HepG2 (cell line): ENCODE data around the gene CACNA1G. TPM values are rescaled to one million over a fixed set of nuclear protein-coding genes. Genes with fewer than 3 reads are reported as not detected.

Experiments
- ADNP ChIP-seq: sonication (generic); formaldehyde crosslinking; IDR thresholded peaks from 2 replicates; pipeline ENCODE4 v1.4.0; 2020; ENCODE audit warnings: missing genetic modification reagents
- AKNA ChIP-seq: sonication (generic); formaldehyde crosslinking; IDR thresholded peaks from 2 replicates; pipeline ENCODE4 v1.4.0; 2020; ENCODE audit warnings: missing genetic modification reagents, borderline replicate concordance
- CREB3 ChIP-seq: sonication (generic); formaldehyde crosslinking; IDR thresholded peaks from 2 replicates; pipeline ENCODE4 v1.5.0; 2020; ENCODE audit warnings: missing genetic modification reagents
- DPF2 ChIP-seq: sonication (generic); formaldehyde crosslinking; IDR thresholded peaks from 2 replicates; pipeline ENCODE4 v1.4.0; 2020; ENCODE audit warnings: mild to moderate bottlenecking, low read depth, missing genetic modification reagents, borderline replicate concordance
- E2F2 ChIP-seq: sonication (generic); formaldehyde crosslinking; IDR thresholded peaks from 2 replicates; pipeline ENCODE4 v1.4.0; 2020; ENCODE audit warnings: missing genetic modification reagents, borderline replicate concordance
- FOXK2 ChIP-seq: fragments of 450-650 bp; IDR thresholded peaks from 2 replicates; pipeline ENCODE4 v1.6.1; 2016
- GTF3A ChIP-seq: sonication (generic); formaldehyde crosslinking; conservative IDR thresholded peaks from 2 replicates; pipeline ENCODE4 v1.4.0; 2020; ENCODE audit warnings: mild to moderate bottlenecking, missing genetic modification reagents
- HNF4A ChIP-seq: sonication (generic); formaldehyde crosslinking; IDR thresholded peaks from 2 replicates; pipeline ENCODE4 v1.4.0; 2020; ENCODE audit warnings: missing genetic modification reagents
- HOXA5 ChIP-seq: sonication (generic); formaldehyde crosslinking; IDR thresholded peaks from 2 replicates; pipeline ENCODE4 v1.4.0; 2020; ENCODE audit warnings: missing genetic modification reagents
- IRF2 ChIP-seq: IDR thresholded peaks from 2 replicates; pipeline ENCODE4 v1.6.1; 2018; ENCODE audit warnings: missing genetic modification reagents, missing compliant biosample characterization
- LRRFIP1 ChIP-seq: sonication (generic); formaldehyde crosslinking; conservative IDR thresholded peaks from 2 replicates; pipeline ENCODE4 v1.4.0; 2020; ENCODE audit warnings: missing genetic modification reagents
- NFIC ChIP-seq: IDR thresholded peaks from 2 replicates; pipeline ENCODE4 v1.6.1; 2012; ENCODE audit warnings: mild to moderate bottlenecking, low read length, inconsistent platforms
- POLR2G ChIP-seq: fragments of 200-400 bp; formaldehyde crosslinking; IDR thresholded peaks from 2 replicates; pipeline ENCODE4 v1.6.1; 2018; ENCODE audit warnings: mild to moderate bottlenecking, low read depth, low read length, moderate library complexity
- TAF1 ChIP-seq: sonication (generic); formaldehyde crosslinking; IDR thresholded peaks from 2 replicates; pipeline ENCODE4 v1.4.0; 2020; ENCODE audit warnings: missing genetic modification reagents
- TOE1 ChIP-seq: sonication (generic); formaldehyde crosslinking; IDR thresholded peaks from 2 replicates; pipeline ENCODE4 v1.4.0; 2020; ENCODE audit warnings: mild to moderate bottlenecking, missing genetic modification reagents
- ZC3H13 ChIP-seq: sonication (generic); formaldehyde crosslinking; IDR thresholded peaks from 2 replicates; pipeline ENCODE4 v1.8.1; 2023; ENCODE audit warnings: mild to moderate bottlenecking, missing genetic modification reagents, moderate library complexity
- ZNF17 ChIP-seq: sonication (generic); formaldehyde crosslinking; IDR thresholded peaks from 2 replicates; pipeline ENCODE4 v1.5.0; 2020; ENCODE audit warnings: mild to moderate bottlenecking, missing genetic modification reagents
- ZNF691 ChIP-seq: sonication (generic); formaldehyde crosslinking; IDR thresholded peaks from 2 replicates; pipeline ENCODE4 v1.4.0; 2020; ENCODE audit warnings: missing genetic modification reagents, low read depth, mild to moderate bottlenecking, borderline replicate concordance
- ZNF749 ChIP-seq: sonication (generic); formaldehyde crosslinking; IDR thresholded peaks from 2 replicates; pipeline ENCODE4 v1.8.0; 2022; ENCODE audit warnings: mild to moderate bottlenecking, missing genetic modification reagents, moderate library complexity, borderline replicate concordance
- ZNF772 ChIP-seq: sonication (generic); formaldehyde crosslinking; IDR thresholded peaks from 2 replicates; pipeline ENCODE4 v1.5.0; 2020; ENCODE audit warnings: mild to moderate bottlenecking, missing genetic modification reagents
- polyA plus RNA-seq, 8 experiments: library from polyadenylated mRNA; depleted of rRNA in 3 of 8; stranded (reverse) in 7 of 8; unstranded in 1 of 8; fragments of >200 nt; fragmentation: Illumina TruSeq in 4 of 8; extraction: Trizol in 4 of 8; gene quantifications; 2 replicates each; pipeline versions ENCODE4 v1.2.1 to v1.2.3, GENCODE V29; 2011 to 2016; ENCODE audit warnings: low read depth in 4 of 8, missing spikeins in 1 of 8, mixed read lengths in 1 of 8; ENCODE audit not compliant: insufficient read depth in 1 of 8
- total RNA-seq, 5 experiments: library from RNA; depleted of rRNA; stranded (reverse); fragments of >200 nt; fragmentation: Illumina TruSeq; extraction: Trizol; gene quantifications; 2 replicates each; pipeline ENCODE4 v1.2.3, GENCODE V29; 2016; ENCODE audit warnings: low read depth in 1 of 5

CACNA1G gene
- total and polyA plus RNA-seq, 2 of the 13 experiments (the other 11 are each of a cell fraction or from before 2014, with no cell fraction given), result 0.02 TPM; not detected in 1

- TF ChIP-seq GTF3A (CRISPR knock-in tag) (no peak), HNF4A (peak; percentile 46), TAF1 (CRISPR knock-in tag) (no peak), FOXK2 (no peak), ZNF772 (CRISPR knock-in tag) (no peak), POLR2G (no peak; the same call in 1 of the 2 replicates), DPF2 (CRISPR knock-in tag) (no peak), AKNA (CRISPR knock-in tag) (no peak), ZNF749 (CRISPR knock-in tag) (no peak), HOXA5 (CRISPR knock-in tag) (no peak), LRRFIP1 (CRISPR knock-in tag) (no peak), CREB3 (CRISPR knock-in tag) (no peak), ZNF691 (CRISPR knock-in tag) (no peak), ZNF17 (CRISPR knock-in tag) (no peak), ZC3H13 (CRISPR knock-in tag) (no peak), ADNP (CRISPR knock-in tag) (0 out of 2 replicates have a peak, but pooled peaks have one; percentile 12), IRF2 (no peak), NFIC (no peak), TOE1 (CRISPR knock-in tag) (no peak), E2F2 (CRISPR knock-in tag) (no peak)
These were observed 77.5 kb downstream of the CACNA1G start (continued) for GRCh38 chr17:50637829-50638605.
